HEK293 (cell line): Measurements from ENCODE around the gene HHAT.

Source experiments
- CTCF ChIA-PET: fragments of 350-600 bp; formaldehyde crosslinking; extraction: SDS; loops from one replicate; lab custom pipeline; 2021; ENCODE audit warnings: antibody characterized with exemption; lab: Yijun Ruan, JAX
- POLR2A ChIA-PET: fragments of 300-600 bp; formaldehyde crosslinking; extraction: SDS; loops from one replicate; lab custom pipeline; 2020; ENCODE audit warnings: antibody characterized with exemption, inconsistent platforms; lab: Yijun Ruan, JAX
- H3K27ac ChIP-seq: fragments of 200-500 bp; sonication (Bioruptor generic); 2 replicates; pipeline ENCODE4 v1.5.1; 2014; ENCODE audit warnings: low read depth, low read length, control low read depth, inconsistent platforms; ENCODE audit errors: extremely low read depth
- H3K36me3 ChIP-seq, 2 experiments: fragments of 200-500 bp in 1 of 2; sonication (Bioruptor generic) in 1 of 2; 1 replicate in 1 of 2; 2 replicates in 1 of 2; pipeline ENCODE4 v1.5.1; 2014 to 2017; ENCODE audit warnings: inconsistent platforms in 2 of 2, low read length in 2 of 2; ENCODE audit not compliant: control insufficient read depth in 2 of 2, insufficient read depth in 1 of 2
- H3K4me1 ChIP-seq: fragments of 200-500 bp; sonication (Bioruptor generic); 2 replicates; pipeline ENCODE4 v1.5.1; 2014; ENCODE audit warnings: mild to moderate bottlenecking, low read length, inconsistent platforms; ENCODE audit not compliant: control insufficient read depth, insufficient read depth
- H3K4me3 ChIP-seq: 2 replicates; pipeline ENCODE4 v1.5.1; 2011; ENCODE audit warnings: low read depth, mild to moderate bottlenecking, control low read depth, low read length, moderate library complexity
- H3K9me3 ChIP-seq: fragments of 200-500 bp; sonication (Bioruptor generic); 2 replicates; pipeline ENCODE4 v1.5.1; 2014; ENCODE audit warnings: low read depth, low read length, inconsistent platforms; ENCODE audit not compliant: control insufficient read depth, insufficient read depth
- GLIS2 ChIP-seq: fragments of 450-650 bp; formaldehyde crosslinking; IDR thresholded peaks from 2 replicates; pipeline ENCODE4 v1.5.1; 2016; ENCODE audit warnings: missing biosample characterization, missing genetic modification characterization
- KLF9 ChIP-seq: fragments of 450-650 bp; formaldehyde crosslinking; IDR thresholded peaks from 2 replicates; pipeline ENCODE4 v1.5.1; 2016; ENCODE audit warnings: missing biosample characterization, missing genetic modification characterization, low read depth
- OVOL3 ChIP-seq: fragments of 450-650 bp; formaldehyde crosslinking; IDR thresholded peaks from 2 replicates; pipeline ENCODE4 v1.5.1; 2016; ENCODE audit warnings: missing biosample characterization, missing genetic modification characterization
- REPIN1 ChIP-seq: fragments of 450-650 bp; formaldehyde crosslinking; IDR thresholded peaks from 2 replicates; pipeline ENCODE4 v1.5.1; 2017; ENCODE audit warnings: missing biosample characterization, missing genetic modification characterization, low read depth
- TRIM28 ChIP-seq: IDR thresholded peaks from 2 replicates; pipeline ENCODE4 v1.6.1; 2011; ENCODE audit warnings: low read length, control low read depth, borderline replicate concordance
- YY1 ChIP-seq: fragments of 450-650 bp; formaldehyde crosslinking; IDR thresholded peaks from 2 replicates; pipeline ENCODE4 v1.5.1; 2018; ENCODE audit warnings: missing biosample characterization, missing genetic modification characterization
- ZBTB48 ChIP-seq: fragments of 450-650 bp; formaldehyde crosslinking; IDR thresholded peaks from 2 replicates; pipeline ENCODE4 v1.5.1; 2016; ENCODE audit warnings: missing biosample characterization, missing genetic modification characterization
- ZBTB7A ChIP-seq: fragments of 450-650 bp; formaldehyde crosslinking; IDR thresholded peaks from 2 replicates; pipeline ENCODE4 v1.5.1; 2016; ENCODE audit warnings: low read depth, missing biosample characterization, missing genetic modification characterization
- ZFP37 ChIP-seq: fragments of 450-650 bp; formaldehyde crosslinking; IDR thresholded peaks from 2 replicates; pipeline ENCODE4 v1.5.1; 2016; ENCODE audit warnings: missing biosample characterization, missing genetic modification characterization
- ZNF223 ChIP-seq: fragments of 450-650 bp; formaldehyde crosslinking; IDR thresholded peaks from 2 replicates; pipeline ENCODE4 v1.5.1; 2016; ENCODE audit warnings: missing biosample characterization, missing genetic modification characterization
- ZNF354C ChIP-seq: fragments of 450-650 bp; formaldehyde crosslinking; IDR thresholded peaks from 2 replicates; pipeline ENCODE4 v1.5.1; 2016; ENCODE audit warnings: missing biosample characterization, missing genetic modification characterization, low read depth, borderline replicate concordance
- ZNF501 ChIP-seq: fragments of 450-650 bp; formaldehyde crosslinking; IDR thresholded peaks from 2 replicates; pipeline ENCODE4 v1.5.1; 2016; ENCODE audit warnings: missing biosample characterization, missing genetic modification characterization
- ZNF514 ChIP-seq: fragments of 450-650 bp; formaldehyde crosslinking; IDR thresholded peaks from 2 replicates; pipeline ENCODE4 v1.5.1; 2016; ENCODE audit warnings: missing biosample characterization, missing genetic modification characterization
- ZNF701 ChIP-seq: fragments of 450-650 bp; formaldehyde crosslinking; IDR thresholded peaks from 2 replicates; pipeline ENCODE4 v1.5.1; 2016; ENCODE audit warnings: missing biosample characterization, missing genetic modification characterization
- ZNF837 ChIP-seq: fragments of 450-650 bp; formaldehyde crosslinking; IDR thresholded peaks from 2 replicates; pipeline ENCODE4 v1.5.1; 2016; ENCODE audit warnings: missing biosample characterization, missing genetic modification characterization
- ZSCAN30 ChIP-seq: fragments of 450-650 bp; IDR thresholded peaks from 2 replicates; pipeline ENCODE4 v1.5.1; 2018; ENCODE audit warnings: missing biosample characterization, mild to moderate bottlenecking, missing genetic modification characterization, moderate library complexity
- TF ChIP-seq, protein P1 (sequence below): fragments of 450-650 bp; formaldehyde crosslinking; IDR thresholded peaks from 2 replicates; pipeline ENCODE4 v1.5.1; 2016; ENCODE audit warnings: missing biosample characterization, missing genetic modification characterization
- TF ChIP-seq, protein P2 (sequence below): fragments of 450-650 bp; formaldehyde crosslinking; IDR thresholded peaks from 2 replicates; pipeline ENCODE4 v1.5.1; 2016; ENCODE audit warnings: missing biosample characterization, missing genetic modification characterization
- TF ChIP-seq, protein P3 (sequence below): fragments of 450-650 bp; IDR thresholded peaks from 2 replicates; pipeline ENCODE4 v1.5.1; 2018; ENCODE audit warnings: missing biosample characterization, missing genetic modification characterization
- TF ChIP-seq, protein P4 (sequence below): fragments of 450-650 bp; formaldehyde crosslinking; IDR thresholded peaks from 2 replicates; pipeline ENCODE4 v1.5.1; 2017; ENCODE audit warnings: missing biosample characterization, missing genetic modification characterization
- TF ChIP-seq, protein P5 (sequence below): fragments of 450-650 bp; formaldehyde crosslinking; IDR thresholded peaks from 2 replicates; pipeline ENCODE4 v1.5.1; 2016; ENCODE audit warnings: missing biosample characterization, missing genetic modification characterization
- TF ChIP-seq, protein P6 (sequence below): fragments of 450-650 bp; formaldehyde crosslinking; IDR thresholded peaks from 2 replicates; pipeline ENCODE4 v1.5.1; 2016; ENCODE audit warnings: missing biosample characterization, missing genetic modification characterization
- TF ChIP-seq, protein P7 (sequence below): sonication (generic); formaldehyde crosslinking; IDR thresholded peaks from 2 replicates; pipeline ENCODE4 v1.8.1; 2022; ENCODE audit warnings: mild to moderate bottlenecking, moderate library complexity, missing genetic modification reagents

The HHAT gene

DNA sequence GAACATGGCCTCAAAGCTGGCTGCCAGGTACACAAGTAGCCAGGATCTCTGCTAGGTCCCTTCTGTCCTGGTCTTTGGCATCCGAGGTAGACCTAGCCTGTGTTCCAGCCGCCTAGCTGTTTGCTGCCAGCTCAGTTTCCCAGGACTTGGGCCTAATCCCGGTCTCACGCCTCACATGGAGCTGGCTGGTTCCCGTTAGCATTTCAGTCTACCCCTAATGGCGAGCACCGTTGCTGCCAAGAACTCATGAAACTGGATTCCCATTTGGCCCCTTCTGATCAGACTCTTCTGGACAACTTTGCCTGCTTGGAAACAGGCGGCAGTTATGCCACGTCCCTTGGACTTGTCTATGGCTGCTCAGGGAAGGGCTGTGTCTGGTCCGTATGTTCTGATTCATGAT lies 26.2 kb upstream of the HHAT start (continued):
- TF ChIP-seq ZNF701 (tag by site-specific recombination), result no peak
- no peak for TF ChIP-seq OVOL3 (tag by site-specific recombination)

DNA sequence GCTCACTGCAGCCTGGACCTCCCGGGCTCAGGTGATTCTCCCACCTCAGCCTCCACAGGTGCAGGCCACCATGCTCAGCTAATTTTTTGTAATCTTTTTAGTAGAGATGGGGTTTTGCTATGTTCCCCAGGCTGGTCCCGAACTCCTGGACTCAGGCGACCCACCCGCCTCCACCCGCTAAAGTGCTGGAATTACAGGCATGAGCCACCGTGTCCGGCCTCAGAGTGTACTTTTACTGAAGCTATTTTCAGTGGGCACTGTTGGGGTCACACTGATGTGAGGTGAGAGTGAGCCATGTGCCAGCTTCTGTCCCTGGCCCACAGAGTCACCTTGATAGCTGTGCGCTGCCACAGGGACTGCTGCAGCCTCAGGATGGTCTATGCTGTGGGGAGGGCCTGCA lies 25.3 kb upstream of the HHAT start:
- TF ChIP-seq ZNF354C (tag by site-specific recombination) (no peak), TRIM28 (no peak), ZNF223 (tag by site-specific recombination) (no peak)
- TF ChIP-seq, protein P1, sequence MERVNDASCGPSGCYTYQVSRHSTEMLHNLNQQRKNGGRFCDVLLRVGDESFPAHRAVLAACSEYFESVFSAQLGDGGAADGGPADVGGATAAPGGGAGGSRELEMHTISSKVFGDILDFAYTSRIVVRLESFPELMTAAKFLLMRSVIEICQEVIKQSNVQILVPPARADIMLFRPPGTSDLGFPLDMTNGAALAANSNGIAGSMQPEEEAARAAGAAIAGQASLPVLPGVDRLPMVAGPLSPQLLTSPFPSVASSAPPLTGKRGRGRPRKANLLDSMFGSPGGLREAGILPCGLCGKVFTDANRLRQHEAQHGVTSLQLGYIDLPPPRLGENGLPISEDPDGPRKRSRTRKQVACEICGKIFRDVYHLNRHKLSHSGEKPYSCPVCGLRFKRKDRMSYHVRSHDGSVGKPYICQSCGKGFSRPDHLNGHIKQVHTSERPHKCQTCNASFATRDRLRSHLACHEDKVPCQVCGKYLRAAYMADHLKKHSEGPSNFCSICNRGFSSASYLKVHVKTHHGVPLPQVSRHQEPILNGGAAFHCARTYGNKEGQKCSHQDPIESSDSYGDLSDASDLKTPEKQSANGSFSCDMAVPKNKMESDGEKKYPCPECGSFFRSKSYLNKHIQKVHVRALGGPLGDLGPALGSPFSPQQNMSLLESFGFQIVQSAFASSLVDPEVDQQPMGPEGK (tag by site-specific recombination), result no peak
- TF ChIP-seq, protein P2, sequence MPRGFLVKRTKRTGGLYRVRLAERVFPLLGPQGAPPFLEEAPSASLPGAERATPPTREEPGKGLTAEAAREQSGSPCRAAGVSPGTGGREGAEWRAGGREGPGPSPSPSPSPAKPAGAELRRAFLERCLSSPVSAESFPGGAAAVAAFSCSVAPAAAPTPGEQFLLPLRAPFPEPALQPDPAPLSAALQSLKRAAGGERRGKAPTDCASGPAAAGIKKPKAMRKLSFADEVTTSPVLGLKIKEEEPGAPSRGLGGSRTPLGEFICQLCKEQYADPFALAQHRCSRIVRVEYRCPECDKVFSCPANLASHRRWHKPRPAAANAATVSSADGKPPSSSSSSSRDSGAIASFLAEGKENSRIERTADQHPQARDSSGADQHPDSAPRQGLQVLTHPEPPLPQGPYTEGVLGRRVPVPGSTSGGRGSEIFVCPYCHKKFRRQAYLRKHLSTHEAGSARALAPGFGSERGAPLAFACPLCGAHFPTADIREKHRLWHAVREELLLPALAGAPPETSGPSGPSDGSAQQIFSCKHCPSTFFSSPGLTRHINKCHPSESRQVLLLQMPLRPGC (tag by site-specific recombination), result no peak
- TF ChIP-seq, protein P3, sequence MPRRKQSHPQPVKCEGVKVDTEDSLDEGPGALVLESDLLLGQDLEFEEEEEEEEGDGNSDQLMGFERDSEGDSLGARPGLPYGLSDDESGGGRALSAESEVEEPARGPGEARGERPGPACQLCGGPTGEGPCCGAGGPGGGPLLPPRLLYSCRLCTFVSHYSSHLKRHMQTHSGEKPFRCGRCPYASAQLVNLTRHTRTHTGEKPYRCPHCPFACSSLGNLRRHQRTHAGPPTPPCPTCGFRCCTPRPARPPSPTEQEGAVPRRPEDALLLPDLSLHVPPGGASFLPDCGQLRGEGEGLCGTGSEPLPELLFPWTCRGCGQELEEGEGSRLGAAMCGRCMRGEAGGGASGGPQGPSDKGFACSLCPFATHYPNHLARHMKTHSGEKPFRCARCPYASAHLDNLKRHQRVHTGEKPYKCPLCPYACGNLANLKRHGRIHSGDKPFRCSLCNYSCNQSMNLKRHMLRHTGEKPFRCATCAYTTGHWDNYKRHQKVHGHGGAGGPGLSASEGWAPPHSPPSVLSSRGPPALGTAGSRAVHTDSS (tag by site-specific recombination), result no peak
- no peak overlapping the region for H3K27ac ChIP-seq
- POLR2A ChIA-PET, result no interaction called here
- no peak overlapping the region for H3K4me3 ChIP-seq
- no peaks in the 10 kb centered on the region for H3K36me3 ChIP-seq
- no peaks in the 10 kb centered on the region for H3K9me3 ChIP-seq
- H3K4me1 ChIP-seq, result peaks cover 6% of the 10 kb centered on the region; the same call in 1 of the 2 replicates
- CTCF ChIA-PET, result interaction anchor here (0.5 to 1.0 kb wide), 3 partner anchors 44 to 420 kb away, joined by 3 to 7 read pairs (median 3); no protein-coding TSS in a partner anchor

DNA sequence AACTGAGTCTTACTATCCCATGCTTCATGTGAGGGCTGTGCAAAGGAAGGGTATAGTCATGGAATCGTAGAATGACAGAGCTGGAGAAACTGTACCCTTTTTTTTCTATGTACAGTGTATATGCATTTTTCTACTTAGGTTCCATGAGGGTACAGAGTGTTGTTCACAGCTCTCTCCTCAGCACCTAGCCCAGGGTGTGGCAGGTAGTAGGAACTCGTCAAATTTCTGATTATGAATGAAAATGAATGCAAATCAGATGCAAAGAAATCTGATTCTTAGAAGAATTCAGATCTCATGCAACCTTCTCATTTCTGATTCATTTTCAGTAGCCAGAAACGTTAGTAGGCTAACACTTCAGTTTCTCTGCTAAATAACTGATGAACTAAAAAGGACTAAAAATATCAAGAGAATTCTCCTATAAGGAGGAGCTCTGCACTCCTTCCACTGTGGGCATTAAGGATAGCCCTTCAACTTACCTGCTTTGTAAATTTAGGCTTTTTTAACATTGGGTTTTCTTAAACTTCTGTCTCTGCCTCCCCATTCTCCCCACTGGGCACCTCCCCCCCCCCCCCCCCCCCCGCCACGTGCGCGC lies 18.0 kb upstream of the HHAT start:
- ChIA-PET CTCF (interaction anchor here (0.5 to 5.7 kb wide), 18 partner anchors 9 to 973 kb away, joined by 3 to 71 read pairs (median 4); no protein-coding TSS in a partner anchor), POLR2A (interaction anchor here (0.6 to 1.3 kb wide), 7 partner anchors 9 to 369 kb away, joined by 3 to 16 read pairs (median 3); no protein-coding TSS in a partner anchor)
- no peak overlapping the region for H3K4me3 ChIP-seq
- TF ChIP-seq ZBTB48 (no peak), ZNF514 (no peak), GLIS2 (tag by site-specific recombination) (no peak), KLF9 (no peak), REPIN1 (tag by site-specific recombination) (no peak), ZNF501 (no peak), ZBTB7A (no peak), ZNF837 (tag by site-specific recombination) (no peak), ZNF701 (tag by site-specific recombination) (no peak), YY1 (tag by site-specific recombination) (no peak), ZFP37 (tag by site-specific recombination) (no peak), ZSCAN30 (tag by site-specific recombination) (no peak)
- TF ChIP-seq, protein P4, sequence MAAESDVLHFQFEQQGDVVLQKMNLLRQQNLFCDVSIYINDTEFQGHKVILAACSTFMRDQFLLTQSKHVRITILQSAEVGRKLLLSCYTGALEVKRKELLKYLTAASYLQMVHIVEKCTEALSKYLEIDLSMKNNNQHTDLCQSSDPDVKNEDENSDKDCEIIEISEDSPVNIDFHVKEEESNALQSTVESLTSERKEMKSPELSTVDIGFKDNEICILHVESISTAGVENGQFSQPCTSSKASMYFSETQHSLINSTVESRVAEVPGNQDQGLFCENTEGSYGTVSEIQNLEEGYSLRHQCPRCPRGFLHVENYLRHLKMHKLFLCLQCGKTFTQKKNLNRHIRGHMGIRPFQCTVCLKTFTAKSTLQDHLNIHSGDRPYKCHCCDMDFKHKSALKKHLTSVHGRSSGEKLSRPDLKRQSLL, result no peak
- TF ChIP-seq, protein P5, sequence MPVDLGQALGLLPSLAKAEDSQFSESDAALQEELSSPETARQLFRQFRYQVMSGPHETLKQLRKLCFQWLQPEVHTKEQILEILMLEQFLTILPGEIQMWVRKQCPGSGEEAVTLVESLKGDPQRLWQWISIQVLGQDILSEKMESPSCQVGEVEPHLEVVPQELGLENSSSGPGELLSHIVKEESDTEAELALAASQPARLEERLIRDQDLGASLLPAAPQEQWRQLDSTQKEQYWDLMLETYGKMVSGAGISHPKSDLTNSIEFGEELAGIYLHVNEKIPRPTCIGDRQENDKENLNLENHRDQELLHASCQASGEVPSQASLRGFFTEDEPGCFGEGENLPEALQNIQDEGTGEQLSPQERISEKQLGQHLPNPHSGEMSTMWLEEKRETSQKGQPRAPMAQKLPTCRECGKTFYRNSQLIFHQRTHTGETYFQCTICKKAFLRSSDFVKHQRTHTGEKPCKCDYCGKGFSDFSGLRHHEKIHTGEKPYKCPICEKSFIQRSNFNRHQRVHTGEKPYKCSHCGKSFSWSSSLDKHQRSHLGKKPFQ (tag by site-specific recombination), result no peak
- TF ChIP-seq, protein P6, sequence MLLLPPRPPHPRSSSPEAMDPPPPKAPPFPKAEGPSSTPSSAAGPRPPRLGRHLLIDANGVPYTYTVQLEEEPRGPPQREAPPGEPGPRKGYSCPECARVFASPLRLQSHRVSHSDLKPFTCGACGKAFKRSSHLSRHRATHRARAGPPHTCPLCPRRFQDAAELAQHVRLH (tag by site-specific recombination), result no peak
- TF ChIP-seq, protein P7, sequence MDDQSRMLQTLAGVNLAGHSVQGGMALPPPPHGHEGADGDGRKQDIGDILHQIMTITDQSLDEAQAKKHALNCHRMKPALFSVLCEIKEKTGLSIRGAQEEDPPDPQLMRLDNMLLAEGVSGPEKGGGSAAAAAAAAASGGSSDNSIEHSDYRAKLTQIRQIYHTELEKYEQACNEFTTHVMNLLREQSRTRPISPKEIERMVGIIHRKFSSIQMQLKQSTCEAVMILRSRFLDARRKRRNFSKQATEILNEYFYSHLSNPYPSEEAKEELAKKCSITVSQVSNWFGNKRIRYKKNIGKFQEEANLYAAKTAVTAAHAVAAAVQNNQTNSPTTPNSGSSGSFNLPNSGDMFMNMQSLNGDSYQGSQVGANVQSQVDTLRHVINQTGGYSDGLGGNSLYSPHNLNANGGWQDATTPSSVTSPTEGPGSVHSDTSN (CRISPR knock-in tag), result no peak

More for the DNA sequence above, 18.0 kb upstream of the HHAT start:
- Histone ChIP-seq H3K9me3 (no peaks in the 10 kb centered on the region), H3K4me1 (no peaks in the 10 kb centered on the region), H3K27ac (no peak overlapping the region), H3K36me3 (no peaks in the 10 kb centered on the region)
